Femur (tissue), 1 donor: Measurements from ENCODE around the gene PDE3A.
A peak's percentile ranks its signal among the peaks of the same experiment; 100 is the strongest.

Experiments
- DNase-seq: peaks from one replicate; pipeline ENCODE4 v3.0.0-alpha.2; 2017

Gene PDE3A

DNA sequence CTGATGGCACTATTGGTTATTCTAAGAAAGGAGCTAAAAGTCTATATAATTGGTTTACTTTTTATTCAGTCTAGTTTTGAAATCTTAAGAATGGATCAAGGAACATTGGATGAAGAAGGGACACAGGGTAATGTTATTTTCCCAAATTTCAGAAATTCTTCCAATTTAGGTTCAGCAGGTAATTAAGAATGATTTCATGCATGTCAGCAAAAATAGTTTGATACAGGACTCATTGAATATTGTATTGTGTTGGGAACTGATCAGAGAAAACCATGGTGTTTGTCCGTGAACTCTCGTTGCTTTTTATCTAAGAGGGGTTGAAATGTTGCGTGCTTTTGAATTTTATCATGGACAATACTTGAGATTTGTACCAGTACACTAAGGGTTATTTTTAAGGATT lies 58.6 kb downstream of the PDE3A start:
- no peak for DNase-seq

DNA sequence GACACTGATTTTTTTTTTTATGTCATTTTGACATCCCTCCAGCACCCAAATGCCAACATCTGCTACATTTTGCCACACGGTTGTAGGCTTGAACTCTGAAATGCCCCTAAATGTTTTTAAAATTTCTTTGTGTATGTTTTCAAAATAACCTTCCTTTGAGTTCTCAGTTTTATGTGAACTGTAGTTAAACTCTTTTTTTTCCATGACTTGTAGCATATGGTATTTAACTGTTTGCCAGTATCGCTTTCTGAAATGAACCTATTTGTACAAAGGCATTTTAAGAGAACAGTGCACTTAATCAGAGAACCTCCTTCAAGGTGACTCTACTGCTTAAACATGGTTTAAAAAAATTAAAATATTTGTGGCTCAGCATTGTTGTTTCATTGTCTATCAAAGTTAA lies 61.5 kb downstream of the PDE3A start:
- no peak for DNase-seq

DNA sequence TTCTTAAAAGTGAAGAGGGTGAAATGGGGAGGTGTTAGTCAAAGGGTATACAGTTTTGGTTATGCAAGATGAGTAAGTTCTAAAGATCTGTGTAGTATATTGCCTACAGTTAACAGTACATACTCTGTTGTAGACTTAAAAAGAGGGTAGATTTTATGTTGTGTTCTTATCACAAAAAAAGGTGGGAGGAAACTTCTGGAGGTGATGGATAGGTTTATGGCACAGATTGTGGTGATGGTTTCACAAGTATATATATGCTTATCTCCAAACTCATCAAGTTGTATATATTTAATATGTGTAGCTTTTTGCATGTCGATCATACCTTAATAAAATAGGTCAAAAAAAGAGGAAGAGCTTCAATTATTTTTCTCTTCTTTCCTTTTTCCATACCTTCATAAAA lies 64.0 kb downstream of the PDE3A start:
- DNase-seq, result no peak

DNA sequence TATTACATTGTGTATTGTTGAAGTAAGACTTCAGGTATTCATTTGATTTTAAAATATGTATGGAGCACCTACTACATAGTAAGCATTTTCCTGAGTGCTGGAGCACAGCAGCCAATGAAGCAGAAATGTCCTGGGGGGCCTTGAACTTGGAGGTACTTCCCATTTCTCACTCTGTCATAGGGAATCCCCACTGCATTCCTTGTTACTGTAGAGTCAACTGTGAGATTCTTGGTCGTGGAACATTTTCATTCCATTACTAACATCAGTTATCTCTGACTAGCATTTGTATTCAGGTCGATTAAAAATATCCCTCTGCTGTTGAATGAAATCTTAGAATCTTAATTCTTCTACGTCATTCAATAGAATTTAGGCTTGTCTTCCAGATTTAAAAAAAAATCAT lies 66.7 kb downstream of the PDE3A start:
- DNase-seq, result no peak

DNA sequence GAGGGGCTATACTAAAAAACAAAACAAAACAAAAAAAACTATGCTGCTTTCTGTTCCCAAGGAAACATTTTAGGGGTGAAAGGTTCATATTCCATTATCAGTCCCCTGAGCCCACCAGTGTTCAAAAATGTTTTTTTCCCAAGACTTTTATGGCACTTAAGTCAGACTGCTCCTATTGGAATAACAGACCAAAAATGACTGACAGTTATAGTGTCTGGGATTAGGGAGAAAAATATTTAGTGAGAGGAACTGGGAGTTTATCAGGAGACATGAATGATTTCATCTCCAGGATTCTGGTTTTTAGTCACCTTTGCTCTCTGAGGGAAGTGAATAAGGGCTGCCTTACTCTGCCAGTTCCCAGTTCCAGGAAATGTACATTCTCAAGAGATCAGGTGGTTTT lies 68.0 kb downstream of the PDE3A start:
- DNase-seq, result no peak

DNA sequence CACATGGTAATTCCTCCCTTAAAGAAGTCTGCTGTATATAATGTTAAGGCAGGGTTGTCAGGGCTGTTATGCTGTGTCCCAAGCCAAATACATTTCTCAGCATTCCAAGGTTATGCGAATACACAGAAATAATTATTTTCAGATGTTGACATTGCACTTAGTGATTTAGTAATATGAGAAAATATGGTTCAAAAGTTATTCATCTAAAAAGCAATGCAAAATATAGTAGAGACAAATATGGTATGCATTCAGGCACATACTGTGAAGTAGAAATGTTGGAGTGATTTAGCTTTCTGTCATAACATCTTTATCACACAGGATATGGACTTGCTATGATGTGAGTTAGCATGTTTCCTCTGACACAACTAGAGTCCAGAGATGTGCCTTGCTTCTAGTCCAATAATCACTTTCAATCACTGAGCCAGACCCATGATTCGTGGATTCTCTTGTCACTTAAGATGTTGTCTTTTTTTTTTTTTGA lies 70.0 kb downstream of the PDE3A start:
- DNase-seq, result peak; percentile 44

DNA sequence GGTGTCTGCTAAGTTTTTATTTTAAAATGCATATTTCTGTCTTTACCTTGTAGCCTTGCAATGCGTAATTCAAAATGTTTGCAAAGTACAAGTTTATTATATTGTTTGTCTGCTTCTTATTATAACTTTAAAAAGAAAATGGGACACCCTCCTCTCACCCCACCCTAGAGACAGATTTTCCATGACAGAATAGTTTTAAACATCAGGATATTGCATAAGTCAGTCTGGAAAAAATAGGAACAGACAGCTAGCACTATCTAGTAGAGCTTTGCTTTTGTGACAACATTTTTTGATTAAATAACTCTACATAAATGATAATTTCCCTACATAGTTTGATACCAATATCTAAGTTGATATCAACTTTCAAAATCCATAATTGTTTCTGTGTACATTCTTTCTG lies 71.3 kb downstream of the PDE3A start:
- no peak for DNase-seq

DNA sequence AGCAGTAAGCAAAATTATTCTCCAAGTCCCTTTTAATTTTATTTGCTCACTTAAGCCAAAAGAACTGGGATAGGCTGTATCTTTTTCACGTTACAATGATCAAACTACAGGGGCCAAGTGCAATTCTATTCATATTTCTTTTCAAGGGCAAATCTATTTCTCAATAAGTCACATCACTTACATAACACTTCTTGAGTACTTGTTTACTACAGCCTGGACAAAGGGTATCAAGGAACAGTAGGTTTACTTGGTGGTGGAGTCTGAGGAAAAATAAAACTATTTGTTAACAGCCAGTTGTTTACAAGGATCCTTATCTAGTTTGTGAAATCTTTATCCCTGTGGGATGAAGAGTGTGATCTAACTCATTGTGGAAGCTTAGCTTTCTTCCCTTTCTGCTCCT lies 72.1 kb downstream of the PDE3A start:
- DNase-seq, result no peak

DNA sequence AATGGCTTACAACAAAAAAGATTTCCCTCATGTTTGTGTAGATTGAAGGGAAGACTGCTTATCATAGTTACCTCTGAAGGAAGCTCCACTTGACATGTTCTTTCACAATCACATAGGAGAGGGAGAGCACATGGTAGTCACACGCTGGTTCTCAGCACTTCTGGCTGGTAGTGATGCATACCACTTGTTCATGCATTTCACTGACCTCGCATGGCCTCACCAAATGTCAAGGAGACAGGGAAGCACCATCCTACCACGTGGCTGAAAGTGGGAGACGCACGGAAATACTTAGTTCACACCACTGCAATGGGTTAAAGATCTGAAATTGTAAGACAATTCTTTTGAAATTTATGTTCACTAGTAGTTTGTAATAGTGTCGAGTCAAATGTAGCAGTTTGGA lies 74.0 kb downstream of the PDE3A start:
- DNase-seq, result no peak

DNA sequence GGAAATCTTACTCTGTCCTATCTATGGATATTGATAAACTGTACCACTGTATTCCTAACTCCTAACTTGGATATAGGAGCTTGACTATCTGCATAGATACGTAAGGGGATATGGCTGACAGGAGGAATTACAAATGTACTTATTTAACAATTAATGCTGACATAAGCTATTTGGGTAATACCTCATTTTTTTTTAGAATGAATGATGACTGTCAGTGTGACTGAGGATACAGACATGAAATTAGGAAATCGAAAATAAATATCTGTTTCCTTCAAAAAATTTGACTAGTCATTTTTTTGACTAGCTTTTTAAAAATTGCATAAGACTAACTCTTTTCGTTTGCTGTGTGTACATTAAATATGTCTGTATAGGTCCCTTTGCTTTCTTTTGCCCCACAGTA lies 74.9 kb downstream of the PDE3A start:
- no peak for DNase-seq

DNA sequence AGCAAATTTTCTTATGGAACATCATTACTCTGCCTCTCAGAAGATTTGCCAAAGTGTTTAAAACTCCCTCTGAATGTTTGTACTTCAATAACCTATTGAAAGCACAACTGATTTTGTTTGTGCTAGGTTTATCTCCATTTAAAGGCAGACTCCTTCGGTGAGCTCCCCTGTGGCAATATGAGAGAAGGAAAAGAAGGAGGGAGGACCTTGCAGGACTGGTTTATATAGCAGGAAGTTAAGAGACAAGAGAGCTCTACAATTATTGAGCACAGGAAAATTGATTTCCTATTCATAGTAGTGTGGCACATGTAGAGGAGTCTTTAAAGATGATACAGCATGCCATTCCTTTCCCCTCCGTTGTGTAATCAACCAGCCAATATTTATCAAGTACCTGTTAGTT lies 75.5 kb downstream of the PDE3A start:
- DNase-seq, result no peak

DNA sequence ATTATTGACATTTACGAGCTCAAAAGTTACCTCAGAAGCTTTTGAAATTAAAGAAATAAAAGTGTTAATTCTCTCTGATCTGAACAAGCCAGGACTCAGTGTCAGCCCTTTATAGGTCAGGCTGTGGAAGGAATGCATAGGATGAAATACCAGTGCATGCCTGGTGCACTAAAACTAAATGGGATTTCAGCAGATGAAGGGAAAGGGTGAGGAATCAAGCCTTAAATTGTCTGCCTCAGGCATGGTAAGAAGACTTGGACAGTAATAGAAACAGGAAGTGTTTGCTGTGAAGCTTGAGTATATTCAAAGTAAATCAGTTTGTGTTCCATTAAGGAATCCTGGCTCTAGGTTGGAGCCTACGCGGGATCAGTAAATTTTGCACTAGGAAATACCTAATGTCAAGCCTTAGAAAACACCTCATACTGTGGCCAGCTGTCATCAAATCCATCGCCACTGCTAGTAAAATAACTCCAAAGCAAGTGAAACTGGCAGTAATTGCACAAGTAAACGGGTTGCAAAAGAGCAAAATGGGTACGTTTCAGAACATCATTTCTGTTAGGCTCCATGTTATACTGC lies 76.3 kb downstream of the PDE3A start:
- no peak for DNase-seq

DNA sequence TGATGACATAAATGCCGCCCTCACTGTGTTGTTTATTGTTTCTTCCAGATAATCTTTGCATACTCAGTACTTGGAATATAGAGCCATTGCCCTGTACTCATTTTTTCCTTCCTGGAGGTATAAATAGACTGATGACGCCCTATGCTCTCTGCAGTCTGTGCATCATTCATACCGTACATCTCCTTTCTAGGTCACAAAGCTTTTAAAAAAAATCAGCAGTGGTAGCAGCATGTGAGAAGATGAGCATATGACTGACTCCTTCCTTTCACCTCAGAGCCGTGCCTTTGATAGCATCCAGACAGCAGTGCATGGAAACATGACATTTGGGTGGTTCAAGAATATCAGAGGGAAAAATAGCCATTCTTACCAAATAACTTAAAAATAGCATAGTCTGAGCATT lies 77.3 kb downstream of the PDE3A start:
- no peak for DNase-seq

DNA sequence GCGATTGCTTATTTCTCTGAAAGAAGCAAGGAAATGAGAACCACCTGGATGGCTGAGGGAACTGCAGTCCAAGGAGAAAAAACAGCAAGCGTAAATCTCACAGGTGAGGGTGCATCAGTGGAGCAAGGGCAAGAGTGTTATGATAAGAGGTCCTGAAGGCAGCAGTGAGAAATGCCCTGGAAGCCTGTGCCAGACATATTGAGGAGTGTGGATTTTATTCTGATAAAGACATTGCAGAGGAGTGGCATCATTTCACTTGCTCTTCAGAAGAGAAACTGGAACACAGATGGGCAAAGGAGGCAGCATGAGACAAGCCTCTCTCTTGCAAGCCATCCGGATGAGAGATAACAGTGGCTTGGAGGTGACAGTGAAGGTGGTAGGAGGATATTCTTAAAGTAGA lies 78.5 kb downstream of the PDE3A start:
- DNase-seq, result no peak

DNA sequence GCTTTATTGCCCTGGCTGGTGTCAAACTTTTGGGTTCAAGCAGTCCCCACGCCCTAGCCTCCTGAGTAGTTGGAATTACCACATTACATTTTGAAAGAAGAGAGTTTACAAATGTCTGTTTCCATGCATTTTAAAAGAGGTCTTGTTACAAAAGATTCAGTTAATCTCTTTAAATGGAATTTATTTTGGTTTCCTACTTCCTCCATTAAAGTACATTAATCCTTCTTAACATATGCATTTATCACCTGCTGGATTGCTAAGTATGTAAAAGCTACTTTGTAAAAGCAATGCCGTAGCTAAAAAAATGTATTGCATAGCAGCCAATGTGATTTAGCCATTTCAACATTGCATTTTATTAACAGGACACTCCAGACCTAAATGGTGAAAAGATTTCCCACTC lies 80.4 kb downstream of the PDE3A start:
- DNase-seq, result no peak

DNA sequence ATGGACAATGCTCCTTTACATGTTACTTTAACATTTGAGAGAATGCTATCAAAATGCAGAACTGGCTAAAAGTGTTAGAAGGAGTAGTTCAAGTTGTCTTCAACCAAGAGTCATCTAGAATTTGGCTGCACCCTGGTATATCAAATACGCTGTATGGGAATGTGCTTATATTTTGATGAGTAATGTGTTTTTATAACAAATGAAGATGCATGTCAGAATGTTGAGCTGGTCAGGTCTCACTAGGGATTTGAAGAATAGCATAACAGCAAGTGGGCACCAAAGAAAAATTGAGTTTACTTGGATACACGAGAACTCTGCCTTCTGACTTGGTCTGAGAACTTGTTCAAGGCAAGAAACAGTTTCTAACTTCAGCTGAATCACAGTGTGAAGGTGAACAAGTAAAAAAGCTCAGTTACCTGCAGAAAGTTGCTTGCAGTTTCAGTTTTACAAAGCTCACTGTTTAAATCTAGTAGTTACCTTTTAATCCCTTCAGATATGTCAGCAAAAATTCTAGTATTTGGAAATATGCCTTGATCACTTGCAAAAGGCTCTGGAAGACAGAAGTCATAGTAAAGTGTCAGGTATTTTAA lies 82.3 kb downstream of the PDE3A start:
- DNase-seq, result no peak

DNA sequence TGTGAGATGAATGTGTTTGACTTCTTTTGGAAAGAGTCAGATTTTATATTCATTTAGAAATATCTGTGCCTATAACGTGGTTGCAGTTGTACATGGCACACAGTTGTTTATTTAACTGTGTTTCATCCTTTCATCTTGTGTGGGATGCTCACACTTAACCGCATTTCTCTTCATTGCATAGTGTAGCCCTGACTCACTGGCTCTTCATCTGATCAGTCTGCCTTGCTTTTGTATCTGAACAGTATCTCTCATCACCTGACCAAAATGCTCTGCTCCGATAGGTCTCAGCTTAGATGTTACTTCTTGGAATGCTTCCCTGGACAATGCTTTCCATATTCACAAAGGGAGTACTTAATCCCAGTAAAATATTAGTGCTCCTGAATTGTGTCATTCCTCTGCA lies 83.4 kb downstream of the PDE3A start:
- DNase-seq, result no peak

DNA sequence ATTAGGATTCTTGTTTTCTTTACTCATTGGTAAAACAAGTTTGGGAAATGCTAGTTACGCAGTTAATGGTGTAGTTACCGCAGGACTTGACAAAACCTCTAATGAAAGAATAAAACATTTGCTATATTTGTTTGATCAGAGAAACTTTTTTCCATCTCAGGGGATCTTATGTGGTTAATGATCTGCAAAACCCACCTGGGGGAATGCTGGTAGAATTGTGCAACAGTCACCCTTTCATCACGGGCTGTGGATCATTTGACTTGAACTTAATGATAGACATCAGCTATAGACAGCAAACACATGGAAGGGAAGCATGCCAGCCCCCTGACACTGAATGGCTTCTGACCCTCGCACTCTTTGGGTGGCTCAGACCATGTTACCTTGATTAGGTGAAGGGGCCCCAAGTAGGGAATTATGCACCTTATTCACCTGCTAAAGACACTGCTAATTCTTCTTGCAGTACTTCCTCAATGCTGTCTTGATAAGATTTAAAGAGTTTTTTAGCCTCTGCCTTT lies 84.2 kb downstream of the PDE3A start:
- no peak for DNase-seq

DNA sequence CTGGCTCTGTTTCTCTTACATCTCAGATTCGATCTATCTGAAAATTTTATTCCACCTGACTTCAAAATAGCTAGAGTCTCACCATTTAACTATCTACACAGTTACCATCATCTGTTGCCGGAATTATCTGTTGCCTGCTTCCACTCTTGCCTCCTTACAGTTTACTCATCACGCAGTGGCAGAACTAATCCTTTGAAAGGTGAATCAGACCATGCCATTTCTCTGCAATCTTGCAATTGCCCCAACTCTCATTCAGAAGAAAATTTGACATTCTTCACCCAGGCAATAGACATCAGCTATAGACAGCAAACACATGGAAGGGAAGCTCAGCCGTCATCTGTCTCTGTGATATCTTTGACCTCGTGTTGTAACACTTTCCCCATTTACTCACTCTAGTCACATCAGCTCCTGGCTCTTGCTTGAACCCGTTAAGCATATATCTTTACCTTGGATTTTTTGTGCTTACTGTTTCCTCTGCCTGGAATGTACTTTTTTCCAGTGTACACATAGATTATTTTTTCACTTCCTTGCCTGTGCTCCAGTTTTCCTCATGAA lies 85.5 kb downstream of the PDE3A start:
- no peak for DNase-seq

DNA sequence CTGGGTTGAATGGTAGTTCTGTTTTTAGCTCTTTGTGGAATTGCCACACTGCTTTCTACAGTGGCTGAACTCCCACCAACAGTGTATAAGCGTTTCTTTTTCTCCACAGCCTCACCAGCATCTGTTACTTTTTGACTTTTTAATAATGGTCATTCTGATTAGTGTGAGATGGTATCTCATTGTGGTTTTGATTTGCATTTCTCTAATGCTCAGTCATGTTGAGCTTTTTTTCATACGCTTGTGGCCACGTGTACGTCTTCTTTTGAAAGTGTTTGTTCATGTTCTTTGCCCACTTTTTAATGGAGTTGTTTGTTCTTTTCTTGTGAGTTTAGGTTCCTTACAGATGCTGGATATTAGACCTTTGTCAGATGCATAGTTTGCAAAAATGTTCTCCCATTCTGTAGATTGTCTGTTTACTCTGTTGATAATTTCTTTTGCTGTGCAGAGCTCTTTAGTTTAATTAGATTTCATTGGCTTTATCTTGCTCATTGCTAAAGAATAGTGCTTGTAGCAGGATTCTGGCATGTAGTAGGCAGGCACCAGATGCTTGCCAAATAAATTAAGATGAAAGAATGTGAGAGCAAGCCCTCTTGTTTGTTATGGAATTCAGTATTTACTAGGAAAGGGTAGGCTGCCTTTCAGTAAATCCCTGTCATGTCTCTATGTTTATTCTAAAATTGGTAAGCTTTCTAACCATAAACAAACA lies 86.8 kb downstream of the PDE3A start:
- DNase-seq, result no peak

DNA sequence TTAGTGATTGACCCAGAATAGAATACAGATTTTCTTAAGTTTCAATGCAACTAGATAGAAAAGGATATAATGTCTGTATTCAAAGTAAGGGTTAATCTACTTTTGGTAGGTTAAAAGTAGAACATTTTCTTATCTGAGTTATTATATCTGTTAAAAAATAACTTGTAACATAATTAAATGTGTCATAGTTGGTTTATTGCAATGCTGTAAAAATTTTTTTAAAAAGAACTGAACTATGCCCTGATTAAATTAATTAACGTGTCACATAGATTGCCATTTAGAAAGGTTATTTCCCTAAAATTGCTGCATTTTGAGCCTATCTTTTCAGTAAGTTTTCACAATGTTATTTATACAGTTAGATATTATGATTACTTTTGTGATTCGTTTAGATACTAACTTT lies 89.2 kb downstream of the PDE3A start:
- DNase-seq, result no peak

DNA sequence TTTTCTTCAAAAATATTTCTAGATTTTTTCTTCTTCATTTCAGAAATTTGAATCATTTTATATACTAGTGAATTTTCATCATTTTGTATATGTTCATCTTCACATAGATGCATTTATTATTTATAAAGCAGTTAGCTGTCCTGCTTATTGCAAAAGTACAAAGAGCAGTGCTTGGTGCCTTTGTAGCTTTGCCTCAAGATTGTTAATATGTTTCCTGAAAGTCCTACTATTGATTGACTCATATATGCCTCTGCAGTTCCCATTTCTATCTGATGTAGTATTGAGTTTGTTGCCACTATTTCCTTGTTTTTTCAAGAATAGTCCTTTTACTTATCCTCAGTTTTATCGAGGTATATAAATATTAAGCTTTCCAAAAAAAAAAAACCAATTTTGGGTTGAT lies 89.7 kb downstream of the PDE3A start:
- DNase-seq, result no peak

DNA sequence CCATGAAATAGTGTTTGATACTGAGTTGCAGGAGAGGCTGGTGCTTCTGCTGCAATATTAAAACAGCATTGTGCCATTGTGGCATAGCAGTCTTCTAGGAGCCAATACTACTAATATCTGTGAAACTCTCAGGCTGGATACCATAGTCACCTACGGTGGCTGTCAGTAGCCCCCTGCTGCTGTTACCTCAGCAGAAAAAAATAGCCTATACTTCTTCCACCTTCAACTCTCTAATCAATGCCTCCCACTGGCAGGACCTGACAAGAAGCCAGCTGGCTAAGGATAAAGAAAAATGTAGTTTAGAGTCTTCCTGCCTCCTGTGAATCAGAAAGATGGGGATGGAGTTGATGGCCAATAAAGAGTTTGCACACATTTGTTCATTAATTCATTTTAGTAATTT lies 91.6 kb downstream of the PDE3A start:
- no peak for DNase-seq

DNA sequence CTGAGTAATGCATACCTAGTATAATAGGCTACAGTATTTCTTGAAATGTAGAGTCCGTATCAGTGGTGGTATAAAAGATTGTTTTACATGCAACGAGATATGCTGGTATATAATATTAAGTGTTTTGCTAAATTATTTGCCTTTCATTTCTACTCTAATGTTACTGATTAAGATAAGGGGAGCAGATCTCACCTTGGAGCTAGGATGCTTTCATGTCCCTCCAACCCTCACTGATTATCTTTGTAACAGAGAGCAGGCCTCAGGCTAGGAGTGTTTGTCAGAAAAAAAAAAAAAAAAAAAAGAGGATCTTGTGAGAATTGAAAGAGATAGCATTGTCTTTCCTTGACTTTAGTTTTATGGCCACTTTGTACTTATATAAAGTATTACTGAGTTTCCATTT lies 92.6 kb downstream of the PDE3A start:
- DNase-seq, result no peak
